Glomerular visceral epithelial cell (primary cell): ENCODE results near the gene FAM167B.

Source experiments
- DNase-seq: peaks from one replicate; pipeline ENCODE4 v3.0.0-alpha.2; 2016; ENCODE audit errors: extremely low spot score

Gene FAM167B

GRCh38 chr1:32223683-32224082 lies 23.3 kb upstream of the FAM167B start:
- DNase-seq = no peak

- DNase-seq = no peak
Observed at GRCh38 chr1:32224285-32224684, 22.7 kb upstream of the FAM167B start.

GRCh38 chr1:32228771-32229170 lies 18.3 kb upstream of the FAM167B start:
- no peak for DNase-seq

GRCh38 chr1:32231843-32232432 lies 15.1 kb upstream of the FAM167B start:
- no peak for DNase-seq

- DNase-seq = no peak
Observed at GRCh38 chr1:32232558-32233304, 14.3 kb upstream of the FAM167B start.

GRCh38 chr1:32234792-32235191 lies 12.2 kb upstream of the FAM167B start:
- no peak for DNase-seq

- no peak for DNase-seq
Observed at GRCh38 chr1:32239337-32239736, 7.7 kb upstream of the FAM167B start.

GRCh38 chr1:32239790-32240139 lies 7.3 kb upstream of the FAM167B start:
- no peak for DNase-seq

- DNase-seq = peak; percentile 48
Observed at GRCh38 chr1:32240140-32240951, 6.7 kb upstream of the FAM167B start.

- DNase-seq = peak; percentile 66
Observed at GRCh38 chr1:32241001-32241763, 5.8 kb upstream of the FAM167B start.

- no peak for DNase-seq
Observed at GRCh38 chr1:32242341-32242851, 4.6 kb upstream of the FAM167B start.

GRCh38 chr1:32247452-32247851 lies 430 bp downstream of the FAM167B start:
- DNase-seq = no peak

GRCh38 chr1:32247983-32248889 lies 1.2 kb downstream of the FAM167B start:
- DNase-seq = peak; percentile 69

- DNase-seq = peak; percentile 78
Observed at GRCh38 chr1:32249831-32250525, 3.0 kb downstream of the FAM167B start.

- no peak for DNase-seq
Observed at GRCh38 chr1:32250893-32251716, 4.1 kb downstream of the FAM167B start, which contains the start of gene LCK. Gene LCK, plus strand, starts transcription at chr1:32251265. Its CDS starts 23,065 bp downstream, at chr1:32274330.

GRCh38 chr1:32255072-32256071 lies 8.3 kb downstream of the FAM167B start:
- no peak for DNase-seq

- no peak for DNase-seq
Observed at GRCh38 chr1:32256473-32257226, 9.6 kb downstream of the FAM167B start.
